PFSK-1 (cell line): ENCODE results near the gene USP35.

ENCODE experiments used
- FOXP2 ChIP-seq: optimal IDR thresholded peaks from 2 replicates; pipeline ENCODE3; 2011; ENCODE audit warnings: borderline replicate concordance, control low read depth, inconsistent platforms; ENCODE audit not compliant: insufficient read depth; ENCODE audit errors: extremely low read length, extremely low read depth
- POLR2AphosphoS5 ChIP-seq: IDR thresholded peaks from 2 replicates; pipeline ENCODE4 v1.6.1; 2012; ENCODE audit warnings: low read depth, mild to moderate bottlenecking, control low read depth, low read length, moderate library complexity
- SIN3A ChIP-seq: IDR thresholded peaks from 2 replicates; pipeline ENCODE4 v1.6.1; 2012; ENCODE audit warnings: mild to moderate bottlenecking, low read length, moderate library complexity, borderline replicate concordance; ENCODE audit not compliant: insufficient read depth
- TAF1 ChIP-seq: IDR thresholded peaks from 2 replicates; pipeline ENCODE4 v1.6.1; 2012; ENCODE audit warnings: low read length, control low read depth, borderline replicate concordance; ENCODE audit not compliant: insufficient read depth
- TF ChIP-seq, protein P1 (sequence below), 2 experiments: IDR thresholded peaks; 2 replicates each; pipeline versions ENCODE4 v1.6.1 to v1.8.0; 2011 to 2012; ENCODE audit warnings: low read depth in 2 of 2, low read length in 2 of 2, control low read depth in 1 of 2, inconsistent platforms in 1 of 2, mild to moderate bottlenecking in 1 of 2, moderate library complexity in 1 of 2; ENCODE audit not compliant: insufficient read depth in 1 of 2

- TF ChIP-seq TAF1 (no peak), POLR2AphosphoS5 (no peak), SIN3A (no peak), FOXP2 (no peak)
- TF ChIP-seq, protein P1, sequence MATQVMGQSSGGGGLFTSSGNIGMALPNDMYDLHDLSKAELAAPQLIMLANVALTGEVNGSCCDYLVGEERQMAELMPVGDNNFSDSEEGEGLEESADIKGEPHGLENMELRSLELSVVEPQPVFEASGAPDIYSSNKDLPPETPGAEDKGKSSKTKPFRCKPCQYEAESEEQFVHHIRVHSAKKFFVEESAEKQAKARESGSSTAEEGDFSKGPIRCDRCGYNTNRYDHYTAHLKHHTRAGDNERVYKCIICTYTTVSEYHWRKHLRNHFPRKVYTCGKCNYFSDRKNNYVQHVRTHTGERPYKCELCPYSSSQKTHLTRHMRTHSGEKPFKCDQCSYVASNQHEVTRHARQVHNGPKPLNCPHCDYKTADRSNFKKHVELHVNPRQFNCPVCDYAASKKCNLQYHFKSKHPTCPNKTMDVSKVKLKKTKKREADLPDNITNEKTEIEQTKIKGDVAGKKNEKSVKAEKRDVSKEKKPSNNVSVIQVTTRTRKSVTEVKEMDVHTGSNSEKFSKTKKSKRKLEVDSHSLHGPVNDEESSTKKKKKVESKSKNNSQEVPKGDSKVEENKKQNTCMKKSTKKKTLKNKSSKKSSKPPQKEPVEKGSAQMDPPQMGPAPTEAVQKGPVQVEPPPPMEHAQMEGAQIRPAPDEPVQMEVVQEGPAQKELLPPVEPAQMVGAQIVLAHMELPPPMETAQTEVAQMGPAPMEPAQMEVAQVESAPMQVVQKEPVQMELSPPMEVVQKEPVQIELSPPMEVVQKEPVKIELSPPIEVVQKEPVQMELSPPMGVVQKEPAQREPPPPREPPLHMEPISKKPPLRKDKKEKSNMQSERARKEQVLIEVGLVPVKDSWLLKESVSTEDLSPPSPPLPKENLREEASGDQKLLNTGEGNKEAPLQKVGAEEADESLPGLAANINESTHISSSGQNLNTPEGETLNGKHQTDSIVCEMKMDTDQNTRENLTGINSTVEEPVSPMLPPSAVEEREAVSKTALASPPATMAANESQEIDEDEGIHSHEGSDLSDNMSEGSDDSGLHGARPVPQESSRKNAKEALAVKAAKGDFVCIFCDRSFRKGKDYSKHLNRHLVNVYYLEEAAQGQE (IDR thresholded peaks at IDR 0.05; ENCODE audit: insufficient read depth in 1 of 2, low read depth in 2 of 2, low read length in 2 of 2), result no peak
Measured at GRCh38 chr11:78212586-78213371, 24.1 kb downstream of the USP35 start.
